Measurements from ENCODE around the gene SMARCD3.
A peak's percentile ranks its signal among the peaks of the same experiment; 100 is the strongest.

Gene SMARCD3

DNA sequence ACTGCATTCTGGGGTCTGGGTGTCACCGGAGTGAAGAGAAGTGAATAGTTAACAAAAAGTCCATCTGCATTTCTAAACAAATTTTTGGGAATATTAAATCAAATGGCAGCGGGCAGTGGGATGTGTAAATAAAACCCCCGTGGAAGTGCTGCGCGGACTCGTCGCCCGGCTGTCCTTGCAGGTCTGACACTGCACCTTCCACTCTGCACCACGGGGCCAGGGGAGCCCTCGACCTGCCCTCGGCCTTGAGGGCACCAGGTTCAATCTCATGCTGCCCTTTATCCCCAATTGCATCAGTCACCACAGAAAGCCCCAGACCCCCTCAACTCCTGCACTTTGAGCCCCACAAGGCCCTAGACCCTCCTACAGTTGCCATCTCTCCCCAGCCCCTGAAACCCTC lies 6.4 kb upstream of the SMARCD3 start:
- DNase-seq (ENCODE audit: low read depth): no peak
- no peak overlapping the region for H3K4me3 ChIP-seq (ENCODE audit: control insufficient read depth, low read depth, low read length)
- TF ChIP-seq, protein P1, sequence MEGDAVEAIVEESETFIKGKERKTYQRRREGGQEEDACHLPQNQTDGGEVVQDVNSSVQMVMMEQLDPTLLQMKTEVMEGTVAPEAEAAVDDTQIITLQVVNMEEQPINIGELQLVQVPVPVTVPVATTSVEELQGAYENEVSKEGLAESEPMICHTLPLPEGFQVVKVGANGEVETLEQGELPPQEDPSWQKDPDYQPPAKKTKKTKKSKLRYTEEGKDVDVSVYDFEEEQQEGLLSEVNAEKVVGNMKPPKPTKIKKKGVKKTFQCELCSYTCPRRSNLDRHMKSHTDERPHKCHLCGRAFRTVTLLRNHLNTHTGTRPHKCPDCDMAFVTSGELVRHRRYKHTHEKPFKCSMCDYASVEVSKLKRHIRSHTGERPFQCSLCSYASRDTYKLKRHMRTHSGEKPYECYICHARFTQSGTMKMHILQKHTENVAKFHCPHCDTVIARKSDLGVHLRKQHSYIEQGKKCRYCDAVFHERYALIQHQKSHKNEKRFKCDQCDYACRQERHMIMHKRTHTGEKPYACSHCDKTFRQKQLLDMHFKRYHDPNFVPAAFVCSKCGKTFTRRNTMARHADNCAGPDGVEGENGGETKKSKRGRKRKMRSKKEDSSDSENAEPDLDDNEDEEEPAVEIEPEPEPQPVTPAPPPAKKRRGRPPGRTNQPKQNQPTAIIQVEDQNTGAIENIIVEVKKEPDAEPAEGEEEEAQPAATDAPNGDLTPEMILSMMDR (conservative IDR thresholded peaks at IDR 0.05; ENCODE audit: control insufficient read depth, insufficient read depth, low read depth, low read length): no peak

DNA sequence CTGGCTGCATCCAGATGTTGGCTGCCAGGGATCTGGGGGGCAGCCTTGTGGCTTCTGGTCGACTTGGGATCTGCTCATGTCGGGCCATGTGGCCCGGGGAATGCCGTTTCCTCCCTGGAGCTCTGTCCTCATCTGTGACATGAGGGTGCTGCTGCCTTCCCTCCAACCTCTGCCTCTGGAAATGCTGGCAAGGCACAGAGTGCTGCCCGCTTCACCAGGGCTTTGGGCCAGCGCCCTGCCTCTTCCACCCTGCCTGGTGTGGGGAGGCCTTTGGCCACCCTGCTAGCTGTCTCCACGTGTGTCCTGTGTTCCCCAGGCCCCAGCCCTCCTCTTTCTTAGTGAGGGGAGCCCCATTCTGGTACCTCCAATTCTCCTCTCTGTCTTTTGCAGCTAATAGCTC lies 5.8 kb upstream of the SMARCD3 start:
- TF ChIP-seq, protein P1 (conservative IDR thresholded peaks at IDR 0.05; ENCODE audit: control insufficient read depth, insufficient read depth, low read depth, low read length): no peak
- no peak for DNase-seq (ENCODE audit: low read depth)
- H3K4me3 ChIP-seq (ENCODE audit: control insufficient read depth, low read depth, low read length): no peak overlapping the region

DNA sequence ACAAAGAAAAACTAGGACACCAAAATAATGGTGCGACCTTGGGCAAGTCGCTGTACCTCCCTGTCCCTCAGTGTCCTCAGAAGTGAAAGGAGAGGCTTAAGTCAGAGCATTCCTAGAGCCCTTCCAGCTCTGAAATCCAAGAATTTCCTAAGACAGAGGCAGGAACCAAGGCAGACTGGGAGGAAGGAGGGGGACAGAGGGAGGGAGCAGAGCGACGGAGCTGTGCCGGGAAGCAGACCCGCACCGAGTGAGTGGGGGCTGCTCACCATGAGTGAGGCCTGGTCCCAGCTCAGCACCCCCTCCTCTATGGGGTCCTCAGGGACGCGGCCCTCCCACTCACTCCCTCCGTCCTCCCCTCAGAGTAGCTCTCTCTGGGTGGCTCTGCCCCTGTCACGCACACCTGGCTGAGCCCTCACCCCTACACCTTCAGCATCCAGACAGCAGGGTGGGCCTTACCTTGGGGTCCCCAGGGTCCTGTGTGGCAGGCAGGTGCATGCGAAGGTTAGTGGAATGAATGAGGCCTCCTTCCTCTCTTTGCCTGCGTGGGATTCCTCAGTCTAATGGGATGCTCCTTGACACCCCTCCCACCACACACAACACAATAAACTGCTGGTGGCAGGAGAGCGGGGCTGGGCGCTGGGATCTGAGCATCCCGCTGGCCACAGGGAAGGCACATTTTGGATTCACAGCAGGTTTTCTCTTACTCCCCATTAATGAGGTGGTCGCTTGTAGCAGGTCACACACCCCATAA lies 4.6 kb upstream of the SMARCD3 start:
- no peak overlapping the region for H3K4me3 ChIP-seq (ENCODE audit: control insufficient read depth, low read depth, low read length)
- DNase-seq (ENCODE audit: low read depth): no peak

DNA sequence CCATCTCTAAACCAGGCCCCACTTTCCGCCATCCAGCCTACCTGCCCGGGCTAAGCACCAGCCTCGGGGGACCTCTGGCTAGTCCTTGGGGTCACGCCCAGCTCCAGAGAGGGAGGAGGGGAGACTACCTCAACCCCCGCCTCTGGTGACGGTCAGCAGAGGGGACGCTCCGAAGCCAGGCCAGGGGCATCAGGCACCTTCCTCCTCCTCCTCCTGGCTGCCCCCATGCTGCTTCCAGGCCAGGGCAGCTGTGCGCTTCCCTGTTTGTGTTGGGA lies 4.0 kb upstream of the SMARCD3 start:
- no peak for DNase-seq (ENCODE audit: low read depth)
- H3K4me3 ChIP-seq (ENCODE audit: control insufficient read depth, low read depth, low read length): peak overlapping the region; percentile 62
- TF ChIP-seq, protein P1 (conservative IDR thresholded peaks at IDR 0.05; ENCODE audit: control insufficient read depth, insufficient read depth, low read depth, low read length): no peak

More for the DNA sequence above, 4.6 kb upstream of the SMARCD3 start:
- TF ChIP-seq, protein P1 (conservative IDR thresholded peaks at IDR 0.05; ENCODE audit: control insufficient read depth, insufficient read depth, low read depth, low read length): no peak

DNA sequence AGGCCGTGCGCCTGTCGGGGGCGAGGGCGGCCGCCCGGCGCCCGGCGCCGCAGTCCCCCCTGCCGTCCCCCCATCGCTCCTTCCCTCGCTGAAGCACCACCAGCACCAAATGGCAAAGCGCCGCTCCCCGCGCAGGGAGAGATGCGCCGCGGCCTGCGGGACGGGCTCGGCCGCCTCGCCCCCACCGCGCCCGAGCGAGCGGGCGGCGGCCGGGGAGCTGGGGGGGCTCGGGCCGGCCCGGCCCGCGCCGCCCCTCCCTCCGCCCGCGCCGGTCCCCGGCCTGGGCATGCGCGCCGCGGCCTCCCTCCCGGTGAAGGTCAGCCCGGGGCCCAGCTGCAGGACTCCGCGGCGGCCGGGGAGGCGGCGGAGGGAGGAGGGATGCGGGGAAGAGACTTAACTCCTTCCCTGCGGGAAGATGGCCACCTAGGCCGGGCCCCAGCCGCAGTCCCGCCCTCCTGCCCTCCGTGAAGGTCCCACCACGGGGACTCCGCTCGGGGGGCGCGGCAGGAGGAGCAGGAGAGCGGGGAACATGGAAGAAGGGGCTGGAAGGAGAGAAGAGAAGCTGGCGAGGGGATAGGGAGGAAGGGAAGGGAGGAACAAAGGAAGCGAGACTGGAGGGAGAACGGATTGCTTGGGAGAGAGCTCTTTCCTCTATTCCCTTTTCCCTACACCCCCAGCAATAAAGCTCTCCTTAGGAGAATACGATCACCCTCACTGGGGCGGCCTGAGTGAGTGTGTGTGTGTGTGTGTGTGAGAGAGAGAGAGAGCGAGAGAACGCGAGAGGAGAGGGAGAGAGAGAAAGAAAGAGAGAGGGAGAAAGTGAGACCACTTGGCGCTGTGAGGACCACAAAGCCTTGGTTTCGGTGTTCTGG lies 3.4 kb upstream of the SMARCD3 start:
- DNase-seq (ENCODE audit: low read depth): peak; percentile 57
- peak overlapping the region; percentile 62 for H3K4me3 ChIP-seq (ENCODE audit: control insufficient read depth, low read depth, low read length)
- TF ChIP-seq, protein P1 (conservative IDR thresholded peaks at IDR 0.05; ENCODE audit: control insufficient read depth, insufficient read depth, low read depth, low read length): no peak

DNA sequence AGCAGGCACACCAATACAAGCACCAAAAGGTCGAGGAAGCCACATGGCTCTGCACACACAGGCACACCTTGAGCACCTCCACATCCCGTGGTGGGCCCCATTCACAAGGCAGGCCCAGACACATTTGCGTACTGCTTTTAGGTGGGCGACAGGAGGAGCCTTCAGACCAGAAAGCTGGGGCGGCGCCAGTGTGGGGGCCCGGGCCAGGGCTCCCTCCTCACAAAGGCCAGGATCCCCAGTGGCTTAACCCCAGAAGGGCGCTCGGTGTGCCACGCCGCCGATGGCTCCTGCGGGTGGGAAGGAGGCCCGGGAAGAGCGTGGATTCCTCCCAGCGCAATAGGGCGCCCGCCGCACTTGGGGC lies 2.8 kb upstream of the SMARCD3 start:
- TF ChIP-seq, protein P1 (conservative IDR thresholded peaks at IDR 0.05; ENCODE audit: control insufficient read depth, insufficient read depth, low read depth, low read length): no peak
- no peak for DNase-seq (ENCODE audit: low read depth)
- H3K4me3 ChIP-seq (ENCODE audit: control insufficient read depth, low read depth, low read length): peak overlapping the region; percentile 31

Measured in fibroblast of mammary gland (primary cell).